Measurements from ENCODE around the gene COL4A4. TPM values are rescaled to one million over a fixed set of nuclear protein-coding genes. Genes with fewer than 3 reads are reported as not detected.
A peak's percentile ranks its signal among the peaks of the same experiment; 100 is the strongest.

The COL4A4 gene
- total and polyA plus RNA-seq, 2 donors (not counting 1 experiment from before 2014, with no cell fraction given): 0.17 to 0.76 TPM

DNA sequence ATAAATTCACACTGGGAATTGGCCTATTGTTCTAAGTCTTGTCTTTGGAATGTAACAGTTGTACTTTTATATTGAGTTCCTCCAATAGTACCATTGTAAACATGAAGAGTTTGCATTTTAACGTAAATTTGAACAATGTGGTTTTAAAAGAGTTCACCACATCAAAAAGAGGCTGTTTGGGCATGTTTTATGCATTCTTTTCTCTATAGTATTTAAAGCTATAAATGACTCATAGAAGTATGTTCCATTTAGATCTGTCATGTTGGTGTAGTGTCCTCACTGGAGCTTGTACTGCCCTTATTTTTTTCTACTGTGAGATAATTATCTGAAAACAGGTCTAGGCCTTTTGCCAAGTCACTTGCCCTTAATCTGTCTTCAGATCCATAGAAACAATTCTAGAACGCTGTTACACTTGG is 186.2 kb downstream of the COL4A4 start:
- Histone ChIP-seq H3K27ac (ENCODE audit: insufficient read depth, low read length) (no peak overlapping the region), H2AFZ (ENCODE audit: low read length) (no peak overlapping the region)
- DNase-seq (ENCODE audit: low read depth in 2 of 2): peak; percentile 71 to 79

DNA sequence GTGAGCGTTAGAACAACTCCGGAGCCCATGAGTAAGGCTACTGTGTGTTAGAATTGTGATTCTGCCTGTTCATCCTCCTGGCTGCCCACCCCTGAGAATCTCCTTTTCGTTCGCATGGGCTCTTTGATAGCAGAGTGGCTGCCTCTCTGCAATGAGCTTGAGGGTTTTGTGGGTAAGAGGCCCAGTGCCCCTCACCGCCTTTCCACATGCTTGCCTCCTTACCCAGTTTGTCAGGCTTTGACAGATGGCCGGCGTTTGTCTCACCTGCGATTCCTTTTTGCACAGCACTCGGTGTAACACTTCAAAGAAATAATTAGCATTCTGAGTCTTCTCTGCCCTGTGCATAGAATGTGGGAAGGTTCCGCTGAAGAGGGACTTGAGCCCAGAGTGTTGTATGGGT is 190.2 kb downstream of the COL4A4 start:
- no peak overlapping the region for H2AFZ ChIP-seq (ENCODE audit: low read length)
- peaks cover 3% of the 10 kb centered on the region for H3K4me1 ChIP-seq (ENCODE audit: control insufficient read depth, extremely low read depth, insufficient read depth, low read length)
- no peaks in the 10 kb centered on the region for H3K27me3 ChIP-seq (ENCODE audit: control insufficient read depth, insufficient read depth, low read length)
- H3K4me3 ChIP-seq (replicated peaks in 1 of 4; ENCODE audit: control extremely low read depth in 1 of 4, insufficient read depth in 1 of 4, low read depth in 3 of 4, low read length in 4 of 4): no peak overlapping the region
- no peak overlapping the region for H3K4me2 ChIP-seq (ENCODE audit: extremely low read depth, insufficient read depth, low read length)
- no peaks in the 10 kb centered on the region for H3K36me3 ChIP-seq (ENCODE audit: control insufficient read depth, insufficient read depth, low read length)
- no peaks in the 10 kb centered on the region for H4K20me1 ChIP-seq (ENCODE audit: control insufficient read depth, extremely low read depth, insufficient read depth, low read length)
- no peaks in the 10 kb centered on the region for H3K9me3 ChIP-seq (ENCODE audit: control insufficient read depth, insufficient read depth, low read depth, low read length)
- no peaks in the 10 kb centered on the region for H3K79me2 ChIP-seq (ENCODE audit: control insufficient read depth, insufficient read depth, low read length)
- H3K9ac ChIP-seq (ENCODE audit: insufficient read depth, low read length): no peak overlapping the region
- no peak for DNase-seq (ENCODE audit: low read depth in 2 of 2)
- no peak overlapping the region for H3K27ac ChIP-seq (ENCODE audit: insufficient read depth, low read length)
- TF ChIP-seq EZH2 (IDR thresholded peaks at IDR 0.05; ENCODE audit: low read length, missing control alignments): no peak
- TF ChIP-seq, protein P1, sequence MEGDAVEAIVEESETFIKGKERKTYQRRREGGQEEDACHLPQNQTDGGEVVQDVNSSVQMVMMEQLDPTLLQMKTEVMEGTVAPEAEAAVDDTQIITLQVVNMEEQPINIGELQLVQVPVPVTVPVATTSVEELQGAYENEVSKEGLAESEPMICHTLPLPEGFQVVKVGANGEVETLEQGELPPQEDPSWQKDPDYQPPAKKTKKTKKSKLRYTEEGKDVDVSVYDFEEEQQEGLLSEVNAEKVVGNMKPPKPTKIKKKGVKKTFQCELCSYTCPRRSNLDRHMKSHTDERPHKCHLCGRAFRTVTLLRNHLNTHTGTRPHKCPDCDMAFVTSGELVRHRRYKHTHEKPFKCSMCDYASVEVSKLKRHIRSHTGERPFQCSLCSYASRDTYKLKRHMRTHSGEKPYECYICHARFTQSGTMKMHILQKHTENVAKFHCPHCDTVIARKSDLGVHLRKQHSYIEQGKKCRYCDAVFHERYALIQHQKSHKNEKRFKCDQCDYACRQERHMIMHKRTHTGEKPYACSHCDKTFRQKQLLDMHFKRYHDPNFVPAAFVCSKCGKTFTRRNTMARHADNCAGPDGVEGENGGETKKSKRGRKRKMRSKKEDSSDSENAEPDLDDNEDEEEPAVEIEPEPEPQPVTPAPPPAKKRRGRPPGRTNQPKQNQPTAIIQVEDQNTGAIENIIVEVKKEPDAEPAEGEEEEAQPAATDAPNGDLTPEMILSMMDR (conservative IDR thresholded peaks at IDR 0.05 in 1 of 2, IDR thresholded peaks at IDR 0.05 in 1 of 2; ENCODE audit: low read depth in 1 of 2, low read length in 2 of 2): no peak

More for the DNA sequence above, 186.2 kb downstream of the COL4A4 start:
- H3K36me3 ChIP-seq (ENCODE audit: control insufficient read depth, insufficient read depth, low read length): no peaks in the 10 kb centered on the region
- no peak overlapping the region for H3K9ac ChIP-seq (ENCODE audit: insufficient read depth, low read length)
- TF ChIP-seq EZH2 (IDR thresholded peaks at IDR 0.05; ENCODE audit: low read length, missing control alignments): no peak
- TF ChIP-seq, protein P1 (conservative IDR thresholded peaks at IDR 0.05 in 1 of 2, IDR thresholded peaks at IDR 0.05 in 1 of 2; ENCODE audit: low read depth in 1 of 2, low read length in 2 of 2): no peak
- H3K4me2 ChIP-seq (ENCODE audit: extremely low read depth, insufficient read depth, low read length): no peak overlapping the region
- no peak overlapping the region for H3K4me3 ChIP-seq (replicated peaks in 1 of 4; ENCODE audit: control extremely low read depth in 1 of 4, insufficient read depth in 1 of 4, low read depth in 3 of 4, low read length in 4 of 4)
- peaks cover 3% of the 10 kb centered on the region for H3K4me1 ChIP-seq (ENCODE audit: control insufficient read depth, extremely low read depth, insufficient read depth, low read length)
- H3K79me2 ChIP-seq (ENCODE audit: control insufficient read depth, insufficient read depth, low read length): no peaks in the 10 kb centered on the region
- H3K27me3 ChIP-seq (ENCODE audit: control insufficient read depth, insufficient read depth, low read length): no peaks in the 10 kb centered on the region
- H3K9me3 ChIP-seq (ENCODE audit: control insufficient read depth, insufficient read depth, low read depth, low read length): no peaks in the 10 kb centered on the region
- H4K20me1 ChIP-seq (ENCODE audit: control insufficient read depth, extremely low read depth, insufficient read depth, low read length): no peaks in the 10 kb centered on the region

DNA sequence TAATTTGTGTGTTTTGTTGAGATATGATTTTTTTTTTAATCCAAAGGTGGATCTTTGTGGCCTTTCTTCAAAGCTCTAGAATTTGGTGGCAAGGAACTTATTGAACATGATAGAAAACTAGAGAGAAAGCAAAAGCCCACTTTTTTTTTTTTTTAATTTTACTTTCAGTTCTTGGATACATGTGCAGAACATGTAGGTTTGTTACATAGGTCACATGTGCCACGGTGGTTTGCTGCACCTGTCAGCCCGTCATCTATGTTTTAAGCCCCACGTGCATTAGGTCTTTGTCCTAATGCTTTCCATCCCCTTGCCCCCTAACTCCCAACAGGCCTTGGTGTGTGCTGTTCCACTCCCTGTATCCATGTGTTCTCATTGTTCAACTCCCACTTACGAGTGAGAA is 192.2 kb downstream of the COL4A4 start:
- TF ChIP-seq EZH2 (IDR thresholded peaks at IDR 0.05; ENCODE audit: low read length, missing control alignments): no peak
- TF ChIP-seq, protein P1 (conservative IDR thresholded peaks at IDR 0.05 in 1 of 2, IDR thresholded peaks at IDR 0.05 in 1 of 2; ENCODE audit: low read depth in 1 of 2, low read length in 2 of 2): no peak
- no peak for DNase-seq (ENCODE audit: low read depth in 2 of 2)
- Histone ChIP-seq H3K27me3 (ENCODE audit: control insufficient read depth, insufficient read depth, low read length) (no peaks in the 10 kb centered on the region), H3K4me3 (replicated peaks in 1 of 4; ENCODE audit: control extremely low read depth in 1 of 4, insufficient read depth in 1 of 4, low read depth in 3 of 4, low read length in 4 of 4) (no peak overlapping the region), H2AFZ (ENCODE audit: low read length) (no peak overlapping the region), H3K36me3 (ENCODE audit: control insufficient read depth, insufficient read depth, low read length) (no peaks in the 10 kb centered on the region), H3K27ac (ENCODE audit: insufficient read depth, low read length) (no peak overlapping the region), H3K4me2 (ENCODE audit: extremely low read depth, insufficient read depth, low read length) (no peak overlapping the region), H3K4me1 (ENCODE audit: control insufficient read depth, extremely low read depth, insufficient read depth, low read length) (no peaks in the 10 kb centered on the region), H3K9ac (ENCODE audit: insufficient read depth, low read length) (no peak overlapping the region), H4K20me1 (ENCODE audit: control insufficient read depth, extremely low read depth, insufficient read depth, low read length) (no peaks in the 10 kb centered on the region), H3K9me3 (ENCODE audit: control insufficient read depth, insufficient read depth, low read depth, low read length) (no peaks in the 10 kb centered on the region), H3K79me2 (ENCODE audit: control insufficient read depth, insufficient read depth, low read length) (no peaks in the 10 kb centered on the region)
